Measurements from ENCODE around the gene MGAT4C.
"Not testable (repeated sequence)": the region's sequence is repeated elsewhere in the genome, so short reads cannot be mapped to it uniquely, and the experiment has no call there.

Gene MGAT4C

DNA sequence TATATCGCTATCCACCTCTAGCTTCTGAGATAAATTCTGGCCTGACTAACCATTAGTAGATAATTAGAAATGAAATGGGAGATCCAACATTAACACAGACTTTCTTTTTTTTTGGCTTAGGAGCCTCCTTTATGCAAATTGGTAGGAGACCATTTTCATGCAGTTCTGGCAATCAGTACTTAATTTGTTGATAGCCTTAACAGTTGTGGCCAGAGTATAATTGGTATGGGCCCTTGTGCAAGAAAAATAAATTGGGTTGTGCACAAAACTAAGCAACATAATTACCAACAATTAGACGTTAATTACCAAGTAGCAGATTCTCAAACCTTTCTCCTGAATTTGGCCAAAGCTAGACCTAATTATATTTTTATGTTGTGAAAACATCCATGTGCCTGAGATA lies 111.0 kb downstream of the MGAT4C start:
- no peaks in the 10 kb centered on the region for H3K36me3 ChIP-seq (ENCODE audit: control insufficient read depth, insufficient read depth, low read length)
- 80 to 86% methylated on average over 1 of the region's 2 CpGs for WGBS, 2 experiments
- H3K9me3 ChIP-seq (ENCODE audit: control insufficient read depth, low read length): no peaks in the 10 kb centered on the region
- H3K4me3 ChIP-seq (ENCODE audit: insufficient read depth, low read depth, low read length): no peak overlapping the region
- no peak overlapping the region for H3K27ac ChIP-seq (ENCODE audit: insufficient read depth, low read depth, low read length, poor library complexity, severe bottlenecking)
- H3K27me3 ChIP-seq (ENCODE audit: control insufficient read depth, insufficient read depth, low read length, poor library complexity, severe bottlenecking): no peaks in the 10 kb centered on the region
- no peaks in the 10 kb centered on the region for H3K4me1 ChIP-seq (ENCODE audit: control insufficient read depth, insufficient read depth, low read length)

- no peak overlapping the region for H3K4me3 ChIP-seq (ENCODE audit: insufficient read depth, low read depth, low read length)
- H3K4me1 ChIP-seq (ENCODE audit: control insufficient read depth, insufficient read depth, low read length): no peaks in the 10 kb centered on the region
- no peak overlapping the region for H3K27ac ChIP-seq (ENCODE audit: insufficient read depth, low read depth, low read length, poor library complexity, severe bottlenecking)
- H3K9me3 ChIP-seq (ENCODE audit: control insufficient read depth, low read length): no peaks in the 10 kb centered on the region
- no peaks in the 10 kb centered on the region for H3K36me3 ChIP-seq (ENCODE audit: control insufficient read depth, insufficient read depth, low read length)
- no peaks in the 10 kb centered on the region for H3K27me3 ChIP-seq (ENCODE audit: control insufficient read depth, insufficient read depth, low read length, poor library complexity, severe bottlenecking)
- 89 to 100% methylated on average over 1 of the region's 1 CpG for WGBS, 2 experiments
These were observed 113.0 kb downstream of the MGAT4C start for GRCh38 chr12:86143162-86143561.

DNA sequence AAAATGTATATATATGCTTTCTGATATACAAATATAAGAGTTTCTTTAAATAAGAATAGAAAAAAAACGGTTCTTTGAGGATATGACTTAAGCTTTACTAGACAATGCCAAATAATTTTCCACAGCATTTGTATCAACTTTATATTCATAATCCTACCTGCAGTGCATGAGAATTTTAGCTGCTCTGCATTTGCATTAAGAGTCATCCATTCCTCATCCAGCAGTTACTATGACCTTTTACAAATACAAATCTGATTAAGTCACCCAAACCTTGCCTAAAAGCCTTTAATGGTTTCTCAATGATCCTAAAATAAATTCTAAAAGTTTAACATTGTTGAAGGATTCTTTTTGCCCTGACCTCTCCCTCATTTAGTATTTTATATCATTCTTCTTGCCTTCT lies 116.5 kb downstream of the MGAT4C start:
- 78 to 100% methylated on average over 1 of the region's 1 CpG for WGBS, 2 experiments
- no peak overlapping the region for H3K27ac ChIP-seq (ENCODE audit: insufficient read depth, low read depth, low read length, poor library complexity, severe bottlenecking)
- H3K27me3 ChIP-seq (ENCODE audit: control insufficient read depth, insufficient read depth, low read length, poor library complexity, severe bottlenecking): no peaks in the 10 kb centered on the region
- no peak overlapping the region for H3K4me3 ChIP-seq (ENCODE audit: insufficient read depth, low read depth, low read length)
- H3K36me3 ChIP-seq (ENCODE audit: control insufficient read depth, insufficient read depth, low read length): no peaks in the 10 kb centered on the region
- no peaks in the 10 kb centered on the region for H3K4me1 ChIP-seq (ENCODE audit: control insufficient read depth, insufficient read depth, low read length)
- H3K9me3 ChIP-seq (ENCODE audit: control insufficient read depth, low read length): no peaks in the 10 kb centered on the region

- Histone ChIP-seq H3K9me3 (ENCODE audit: control insufficient read depth, low read length) (no peaks in the 10 kb centered on the region), H3K4me3 (ENCODE audit: insufficient read depth, low read depth, low read length) (no peak overlapping the region), H3K27me3 (ENCODE audit: control insufficient read depth, insufficient read depth, low read length, poor library complexity, severe bottlenecking) (no peaks in the 10 kb centered on the region), H3K36me3 (ENCODE audit: control insufficient read depth, insufficient read depth, low read length) (no peaks in the 10 kb centered on the region), H3K27ac (ENCODE audit: insufficient read depth, low read depth, low read length, poor library complexity, severe bottlenecking) (no peak overlapping the region), H3K4me1 (ENCODE audit: control insufficient read depth, insufficient read depth, low read length) (no peaks in the 10 kb centered on the region)
- WGBS, 2 experiments: 89 to 92% methylated on average over 2 of the region's 2 CpGs
These were observed 117.4 kb downstream of the MGAT4C start for GRCh38 chr12:86138770-86139169.

DNA sequence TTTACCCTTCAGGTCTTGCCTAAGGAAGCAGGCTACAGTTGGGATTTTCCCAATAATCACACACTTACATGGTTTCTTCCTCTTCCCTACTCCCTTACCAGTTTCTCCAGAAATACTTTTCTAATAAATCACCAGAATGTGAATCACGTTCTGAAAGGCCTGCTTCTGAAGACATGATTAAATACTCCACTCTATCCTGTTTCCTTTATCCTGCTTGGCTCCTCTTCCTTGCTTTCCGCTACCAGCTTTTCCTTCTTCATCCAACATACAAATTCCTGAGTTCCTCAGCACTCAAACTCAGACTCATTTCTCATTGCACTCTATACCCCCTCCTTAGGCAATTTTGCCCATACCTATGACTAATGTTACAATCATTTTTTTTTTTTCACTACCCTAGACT lies 118.3 kb downstream of the MGAT4C start:
- WGBS, 2 experiments: 82 to 87% methylated on average over 2 of the region's 2 CpGs
- no peak overlapping the region for H3K27ac ChIP-seq (ENCODE audit: insufficient read depth, low read depth, low read length, poor library complexity, severe bottlenecking)
- no peaks in the 10 kb centered on the region for H3K27me3 ChIP-seq (ENCODE audit: control insufficient read depth, insufficient read depth, low read length, poor library complexity, severe bottlenecking)
- H3K36me3 ChIP-seq (ENCODE audit: control insufficient read depth, insufficient read depth, low read length): no peaks in the 10 kb centered on the region
- H3K4me3 ChIP-seq (ENCODE audit: insufficient read depth, low read depth, low read length): no peak overlapping the region
- H3K9me3 ChIP-seq (ENCODE audit: control insufficient read depth, low read length): no peaks in the 10 kb centered on the region
- no peaks in the 10 kb centered on the region for H3K4me1 ChIP-seq (ENCODE audit: control insufficient read depth, insufficient read depth, low read length)

DNA sequence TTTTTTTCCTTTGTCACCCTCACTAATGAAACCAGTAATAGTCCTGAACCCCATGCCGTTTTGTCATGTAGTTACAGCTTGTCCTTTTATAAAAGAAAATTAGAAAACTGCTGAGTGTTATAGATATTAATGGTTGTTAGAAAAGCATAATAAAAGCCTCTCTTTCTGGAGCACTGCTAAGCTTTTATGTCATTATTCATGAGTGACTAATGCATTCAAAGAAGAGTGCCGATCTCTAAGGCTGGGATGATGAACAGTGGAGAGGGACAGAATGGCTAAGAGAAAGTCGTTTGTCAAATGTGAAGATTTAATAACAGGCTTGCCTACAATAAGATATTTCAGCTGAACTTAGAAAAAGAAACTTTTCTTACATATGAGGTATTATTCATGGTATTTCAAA lies 121.6 kb downstream of the MGAT4C start:
- H3K4me1 ChIP-seq (ENCODE audit: control insufficient read depth, insufficient read depth, low read length): no peaks in the 10 kb centered on the region
- no peak overlapping the region for H3K4me3 ChIP-seq (ENCODE audit: insufficient read depth, low read depth, low read length)
- H3K27ac ChIP-seq (ENCODE audit: insufficient read depth, low read depth, low read length, poor library complexity, severe bottlenecking): no peak overlapping the region
- WGBS, 2 experiments: 55 to 68% methylated on average over 2 to 3 of the region's 3 CpGs
- no peaks in the 10 kb centered on the region for H3K9me3 ChIP-seq (ENCODE audit: control insufficient read depth, low read length)
- no peaks in the 10 kb centered on the region for H3K36me3 ChIP-seq (ENCODE audit: control insufficient read depth, insufficient read depth, low read length)
- no peaks in the 10 kb centered on the region for H3K27me3 ChIP-seq (ENCODE audit: control insufficient read depth, insufficient read depth, low read length, poor library complexity, severe bottlenecking)

DNA sequence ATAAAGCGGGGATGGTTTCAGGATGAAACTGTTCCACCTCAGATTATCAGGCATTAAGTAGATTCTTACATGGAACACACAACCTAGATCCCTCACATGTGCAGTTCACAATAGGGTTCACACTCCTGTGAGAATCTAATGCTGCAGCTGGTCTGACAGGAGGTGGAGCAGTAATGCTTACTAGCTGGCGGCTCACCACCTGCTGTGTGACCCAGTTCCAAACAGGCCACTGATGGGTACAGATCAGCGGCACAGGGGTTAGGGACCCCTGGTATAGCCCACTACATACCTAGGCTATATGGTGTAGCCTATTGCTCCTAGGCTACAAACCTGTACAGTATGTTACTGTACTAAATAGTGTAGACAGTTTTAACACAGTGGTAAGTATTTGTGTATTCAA lies 129.3 kb downstream of the MGAT4C start:
- 83 to 97% methylated on average over 3 of the region's 3 CpGs for WGBS, 2 experiments
- H3K9me3 ChIP-seq (ENCODE audit: control insufficient read depth, low read length); H3K4me3 ChIP-seq (ENCODE audit: insufficient read depth, low read depth, low read length); H3K4me1 ChIP-seq (ENCODE audit: control insufficient read depth, insufficient read depth, low read length); H3K27ac ChIP-seq (ENCODE audit: insufficient read depth, low read depth, low read length, poor library complexity, severe bottlenecking); H3K27me3 ChIP-seq (ENCODE audit: control insufficient read depth, insufficient read depth, low read length, poor library complexity, severe bottlenecking); H3K36me3 ChIP-seq (ENCODE audit: control insufficient read depth, insufficient read depth, low read length): not testable (repeated sequence)

DNA sequence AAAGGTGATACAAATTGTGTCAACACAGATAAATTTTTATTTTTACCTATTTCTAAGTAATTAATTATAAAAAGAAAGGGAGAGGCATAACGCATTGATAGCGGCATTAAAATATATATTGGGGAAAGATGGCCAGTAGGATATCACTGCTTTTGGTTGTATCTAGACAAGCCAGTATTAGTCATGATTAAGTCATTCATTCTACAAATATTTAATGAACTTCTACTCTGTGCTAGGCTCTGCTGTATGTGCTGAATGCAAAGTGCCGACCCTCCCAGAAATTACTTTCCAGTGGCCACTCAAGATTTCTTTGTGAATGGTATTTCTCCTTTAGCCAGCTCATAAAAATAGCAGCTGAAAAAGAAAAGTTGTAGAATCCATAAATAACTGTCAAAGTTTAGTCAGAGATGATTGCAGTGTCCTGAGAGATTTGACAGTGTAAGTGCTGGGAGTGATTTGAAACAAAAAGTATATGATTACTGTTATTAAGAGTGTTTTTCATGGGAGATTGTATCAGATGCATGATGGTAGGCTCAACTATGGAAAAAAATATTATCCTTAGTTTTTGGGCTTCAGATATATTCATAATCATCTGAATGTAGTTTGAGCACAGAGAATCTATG lies 133.2 kb downstream of the MGAT4C start:
- Histone ChIP-seq H3K4me3 (ENCODE audit: insufficient read depth, low read depth, low read length) (no peak overlapping the region), H3K27ac (ENCODE audit: insufficient read depth, low read depth, low read length, poor library complexity, severe bottlenecking) (no peak overlapping the region), H3K27me3 (ENCODE audit: control insufficient read depth, insufficient read depth, low read length, poor library complexity, severe bottlenecking) (no peaks in the 10 kb centered on the region), H3K36me3 (ENCODE audit: control insufficient read depth, insufficient read depth, low read length) (no peaks in the 10 kb centered on the region), H3K4me1 (ENCODE audit: control insufficient read depth, insufficient read depth, low read length) (no peaks in the 10 kb centered on the region), H3K9me3 (ENCODE audit: control insufficient read depth, low read length) (no peaks in the 10 kb centered on the region)
- WGBS, 2 experiments: 84 to 90% methylated on average over 1 to 3 of the region's 3 CpGs

DNA sequence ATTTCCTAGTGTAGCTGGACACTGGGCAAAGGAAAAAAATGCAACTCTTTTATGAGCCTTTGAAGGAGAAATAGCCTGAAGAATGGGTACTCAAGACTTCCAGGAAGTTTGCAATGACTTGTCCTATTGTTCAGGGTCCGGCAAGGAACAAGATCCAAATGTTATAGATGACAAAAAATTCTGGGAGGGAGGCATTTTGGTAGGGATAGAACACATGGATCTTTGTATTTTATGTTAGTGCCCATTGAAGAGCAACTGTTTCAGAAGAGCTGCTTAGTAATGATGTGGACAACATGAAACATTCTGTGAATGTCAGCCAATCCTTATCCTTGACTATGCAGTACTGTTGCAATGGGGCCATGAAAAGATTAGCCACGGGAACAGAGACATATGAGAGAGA lies 138.0 kb downstream of the MGAT4C start:
- H3K36me3 ChIP-seq (ENCODE audit: control insufficient read depth, insufficient read depth, low read length): no peaks in the 10 kb centered on the region
- no peaks in the 10 kb centered on the region for H3K4me1 ChIP-seq (ENCODE audit: control insufficient read depth, insufficient read depth, low read length)
- H3K4me3 ChIP-seq (ENCODE audit: insufficient read depth, low read depth, low read length): no peak overlapping the region
- no peaks in the 10 kb centered on the region for H3K9me3 ChIP-seq (ENCODE audit: control insufficient read depth, low read length)
- H3K27me3 ChIP-seq (ENCODE audit: control insufficient read depth, insufficient read depth, low read length, poor library complexity, severe bottlenecking): no peaks in the 10 kb centered on the region
- H3K27ac ChIP-seq (ENCODE audit: insufficient read depth, low read depth, low read length, poor library complexity, severe bottlenecking): no peak overlapping the region
- 85 to 89% methylated on average over 2 of the region's 2 CpGs for WGBS, 2 experiments

- Histone ChIP-seq H3K9me3 (ENCODE audit: control insufficient read depth, low read length) (no peaks in the 10 kb centered on the region), H3K27me3 (ENCODE audit: control insufficient read depth, insufficient read depth, low read length, poor library complexity, severe bottlenecking) (no peaks in the 10 kb centered on the region), H3K4me3 (ENCODE audit: insufficient read depth, low read depth, low read length) (no peak overlapping the region), H3K27ac (ENCODE audit: insufficient read depth, low read depth, low read length, poor library complexity, severe bottlenecking) (no peak overlapping the region), H3K36me3 (ENCODE audit: control insufficient read depth, insufficient read depth, low read length) (no peaks in the 10 kb centered on the region), H3K4me1 (ENCODE audit: control insufficient read depth, insufficient read depth, low read length) (no peaks in the 10 kb centered on the region)
- 86% methylated on average over 1 of the region's 1 CpG; no CpG with 5 or more reads in 1 of the 2 experiments for WGBS, 2 experiments
These were observed 138.5 kb downstream of the MGAT4C start for GRCh38 chr12:86117711-86118110.

GRCh38 chr12:86104087-86104486 lies 152.1 kb downstream of the MGAT4C start:
- Histone ChIP-seq H3K9me3 (ENCODE audit: control insufficient read depth, low read length) (no peaks in the 10 kb centered on the region), H3K4me1 (ENCODE audit: control insufficient read depth, insufficient read depth, low read length) (no peaks in the 10 kb centered on the region), H3K27me3 (ENCODE audit: control insufficient read depth, insufficient read depth, low read length, poor library complexity, severe bottlenecking) (no peaks in the 10 kb centered on the region), H3K36me3 (ENCODE audit: control insufficient read depth, insufficient read depth, low read length) (no peaks in the 10 kb centered on the region), H3K4me3 (ENCODE audit: insufficient read depth, low read depth, low read length) (no peak overlapping the region), H3K27ac (ENCODE audit: insufficient read depth, low read depth, low read length, poor library complexity, severe bottlenecking) (no peak overlapping the region)
- 90 to 93% methylated on average over 8 of the region's 9 CpGs for WGBS, 2 experiments
